Endothelial cell of umbilical vein (primary cell): ENCODE measurements around the gene SIN3B. TPM values are rescaled to one million over a fixed set of nuclear protein-coding genes. Genes with fewer than 3 reads are reported as not detected.

Experiments used
- BruUV-seq: library from RNA; stranded (reverse); fragments of 400-500 nt; replicated peaks from 2 replicates; lab custom pipeline; 2021; lab: Mats Ljungman, UMichigan
- CTCF ChIA-PET: fragments of 300-600, 350-600 bp; sonication (Branson Sonifier 250); formaldehyde crosslinking; loops from one replicate; lab custom pipeline; 2021; ENCODE audit warnings: antibody characterized with exemption, inconsistent platforms; lab: Charles Lee
- POLR2A ChIA-PET: fragments of 300-600, 350-600 bp; sonication (Branson Sonifier 250); formaldehyde crosslinking; loops from one replicate; lab custom pipeline; 2021; ENCODE audit warnings: antibody characterized with exemption, inconsistent platforms; lab: Charles Lee
- DNase-seq: peaks from one replicate; pipeline ENCODE4 v3.0.0-alpha.2; 2011; ENCODE audit warnings: low read depth, low spot score
- FAIRE-seq: peaks from 2 replicates; lab custom pipeline; 2011; peaks lifted over from hg19 to GRCh38; lab: Jason Lieb, UNC
- H2AFZ ChIP-seq: 2 replicates; pipeline ENCODE4 v1.6.0; 2012; ENCODE audit warnings: low read depth, low read length, control low read depth, inconsistent platforms
- H3K27ac ChIP-seq: 2 replicates; pipeline ENCODE4 v1.5.1; 2011; ENCODE audit warnings: low read depth, mild to moderate bottlenecking, control low read depth, low read length, moderate library complexity; ENCODE audit not compliant: insufficient read depth
- H3K27me3 ChIP-seq, 2 experiments: 2 replicates each; pipeline versions ENCODE4 v1.6.0 to v1.6.1; 2011; ENCODE audit warnings: low read length in 2 of 2, mixed read lengths in 1 of 2; ENCODE audit not compliant: control insufficient read depth in 2 of 2, insufficient read depth in 2 of 2
- H3K36me3 ChIP-seq, 2 experiments: 2 replicates in 1 of 2; 3 replicates in 1 of 2; pipeline ENCODE4 v1.5.1; 2011; ENCODE audit warnings: low read length in 2 of 2, mild to moderate bottlenecking in 1 of 2, moderate library complexity in 1 of 2; ENCODE audit not compliant: control insufficient read depth in 2 of 2, insufficient read depth in 2 of 2; ENCODE audit errors: extremely low read depth in 1 of 2
- H3K4me1 ChIP-seq: 3 replicates; pipeline ENCODE4 v1.5.1; 2011; ENCODE audit warnings: mild to moderate bottlenecking, low read length; ENCODE audit not compliant: control insufficient read depth, insufficient read depth; ENCODE audit errors: extremely low read depth
- H3K4me2 ChIP-seq: 2 replicates; pipeline ENCODE4 v1.6.1; 2011; ENCODE audit warnings: low read length, control low read depth, mixed read lengths; ENCODE audit not compliant: insufficient read depth
- H3K4me3 ChIP-seq, 3 experiments: fragments of 200-600 bp in 1 of 3; sonication (generic), shearing (Covaris generic) in 1 of 3; replicated peaks in 1 of 3; 2 replicates each; pipeline ENCODE4 v1.5.1; 2011 to 2016; ENCODE audit warnings: control low read depth in 3 of 3, low read length in 3 of 3, mild to moderate bottlenecking in 2 of 3, inconsistent platforms in 1 of 3, low read depth in 1 of 3, moderate library complexity in 1 of 3; ENCODE audit not compliant: insufficient read depth in 1 of 3
- H3K79me2 ChIP-seq: 2 replicates; pipeline ENCODE4 v1.6.0; 2012; ENCODE audit warnings: low read length, inconsistent platforms; ENCODE audit not compliant: control insufficient read depth, insufficient read depth
- H3K9ac ChIP-seq: replicated peaks from 2 replicates; pipeline ENCODE3; 2011; ENCODE audit warnings: low read length, control low read depth; ENCODE audit not compliant: insufficient read depth; ENCODE audit errors: extremely low read depth
- H3K9me1 ChIP-seq: replicated peaks from 3 replicates; pipeline ENCODE4 v1.6.0; 2011; ENCODE audit warnings: mild to moderate bottlenecking, low read length; ENCODE audit not compliant: control insufficient read depth, insufficient read depth; ENCODE audit errors: extremely low read depth
- H3K9me3 ChIP-seq: replicated peaks from 2 replicates; pipeline ENCODE4 v1.5.1; 2012; ENCODE audit warnings: low read length, inconsistent platforms; ENCODE audit not compliant: control insufficient read depth, insufficient read depth
- H4K20me1 ChIP-seq: replicated peaks from 2 replicates; pipeline ENCODE3; 2011; ENCODE audit warnings: mild to moderate bottlenecking, low read length; ENCODE audit not compliant: control insufficient read depth, insufficient read depth; ENCODE audit errors: extremely low read depth
- CTCF ChIP-seq, 2 donors: IDR thresholded peaks; 1 replicate in 1 of 2; 2 replicates in 1 of 2; pipeline ENCODE4 v1.5.1; 2011; ENCODE audit warnings: low read length in 2 of 2, mild to moderate bottlenecking in 2 of 2, moderate library complexity in 2 of 2, control low read depth in 1 of 2, inconsistent platforms in 1 of 2, low read depth in 1 of 2; ENCODE audit not compliant: insufficient read depth in 1 of 2; ENCODE audit errors: extremely low read depth in 1 of 2
- EZH2 ChIP-seq: IDR thresholded peaks from 2 replicates; pipeline ENCODE4 v1.6.1; 2012; ENCODE audit warnings: borderline replicate concordance, low read depth, mild to moderate bottlenecking, moderate library complexity, low read length, inconsistent platforms; ENCODE audit not compliant: severe bottlenecking
- FOS ChIP-seq: IDR thresholded peaks from 2 replicates; pipeline ENCODE4 v1.6.1; 2011; ENCODE audit warnings: mild to moderate bottlenecking, low read length, moderate library complexity, borderline replicate concordance; ENCODE audit not compliant: insufficient read depth
- GATA2 ChIP-seq: IDR thresholded peaks from 2 replicates; pipeline ENCODE4 v1.7.0; 2011; ENCODE audit warnings: low read depth, mild to moderate bottlenecking, moderate library complexity, mixed read lengths, low read length; ENCODE audit not compliant: insufficient read length, insufficient read depth
- JUN ChIP-seq: IDR thresholded peaks from 2 replicates; pipeline ENCODE4 v1.6.1; 2011; ENCODE audit warnings: borderline replicate concordance, low read depth; ENCODE audit not compliant: insufficient read length, insufficient read depth
- MAX ChIP-seq: IDR thresholded peaks from 2 replicates; pipeline ENCODE4 v1.6.1; 2011; ENCODE audit not compliant: insufficient read depth, insufficient read length
- MYC ChIP-seq: IDR thresholded peaks from one replicate; pipeline ENCODE4 v1.6.1; 2011; ENCODE audit warnings: mild to moderate bottlenecking, low read depth, low read length
- POLR2A ChIP-seq: IDR thresholded peaks from 2 replicates; pipeline ENCODE4 v1.6.1; 2012; ENCODE audit warnings: low read depth, mild to moderate bottlenecking, control low read depth, low read length
- POLR2AphosphoS5 ChIP-seq: IDR thresholded peaks from 2 replicates; pipeline ENCODE4 v1.6.1; 2012; ENCODE audit warnings: low read depth, mild to moderate bottlenecking, control low read depth, low read length, moderate library complexity; ENCODE audit not compliant: insufficient read depth
- dilution Hi-C: fragments of 300-500 bp; cut with MboI; formaldehyde crosslinking; loops from one replicate; pipeline ENCODE4 v1.15.0; 2019; ENCODE audit warnings: low sequenced_read_pairs; ENCODE audit not compliant: extremely low pct_ligation_motif_present
- intact Hi-C: fragments of 100-400 bp; cut with micrococcal nuclease; formaldehyde crosslinking; loops from one replicate; pipeline ENCODE4 v1.10.0; 2022
- polyA plus RNA-seq, 4 experiments: library from polyadenylated mRNA; depleted of rRNA in 3 of 4; stranded (reverse) in 3 of 4; unstranded in 1 of 4; fragments of >200 nt; gene quantifications; 2 replicates each; pipeline versions ENCODE4 v1.2.1 to v1.2.3, GENCODE V29; 2011 to 2012; ENCODE audit warnings: missing spikeins in 1 of 4
- total RNA-seq: library from RNA; stranded (reverse); gene quantifications from 2 replicates; pipeline ENCODE4 v1.2.3, GENCODE V29; 2021

The SIN3B gene
- total and polyA plus RNA-seq, 2 donors (not counting 3 experiments of a cell fraction or from before 2014, with no cell fraction given) = 46.2 to 75.0 TPM

GRCh38 chr19:16878181-16878965 lies 49.2 kb downstream of the SIN3B start:
- Histone ChIP-seq H3K9ac (no peak overlapping the region), H3K4me1 (peaks cover 10% of the 10 kb centered on the region), H4K20me1 (no peaks in the 10 kb centered on the region), H3K36me3 (peaks cover 19 to 37% of the 10 kb centered on the region in 2 experiments), H3K9me1 (no peaks in the 10 kb centered on the region), H3K27ac (no peak overlapping the region), H3K27me3 (no peaks in the 10 kb centered on the region), H3K79me2 (peaks cover 20% of the 10 kb centered on the region), H3K9me3 (no peaks in the 10 kb centered on the region), H2AFZ (no peak overlapping the region), H3K4me3 (no peak overlapping the region), H3K4me2 (no peak overlapping the region)
- intact Hi-C loops (no loop called here), dilution Hi-C loops (no loop called here)
- POLR2A ChIA-PET = no interaction called here
- BruUV-seq = no TSS peak
- FAIRE-seq (no peak), DNase-seq (no peak)
- TF ChIP-seq MYC (no peak), GATA2 (no peak), POLR2AphosphoS5 (no peak), POLR2A (no peak), JUN (no peak), EZH2 (no peak), CTCF (IDR thresholded peaks at IDR 0.05; ENCODE audit: extremely low read depth in 1 of 2, insufficient read depth in 1 of 2, low read depth in 1 of 2, low read length in 2 of 2) (no peak), FOS (no peak), MAX (no peak)
- CTCF ChIA-PET = no interaction called here
